ENCODE results near the gene MARCHF6.

DNA sequence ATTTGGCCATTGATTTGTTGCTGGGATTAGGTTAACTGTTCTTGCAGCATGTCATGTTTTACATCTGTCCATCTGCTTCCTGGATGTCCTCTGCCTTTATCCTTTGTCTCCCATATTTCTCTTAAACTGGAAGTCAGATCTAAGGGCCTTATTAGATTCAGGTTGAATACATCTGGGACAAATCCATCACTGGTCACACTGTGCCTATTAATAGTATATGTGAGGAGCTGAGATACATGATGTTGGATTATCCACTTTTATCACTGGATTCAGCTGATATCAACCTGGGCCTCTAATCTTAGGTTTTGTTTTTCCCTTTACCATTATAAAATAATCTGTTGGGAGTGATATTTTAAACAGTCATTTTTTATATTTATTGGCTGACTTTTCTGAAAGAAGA is 46.3 kb downstream of the MARCHF6 start:
- TF ChIP-seq MED1 (CRISPR knock-in tag; IDR thresholded peaks at IDR 0.05; ENCODE audit: borderline replicate concordance) (no peak), HNRNPUL1 (IDR thresholded peaks at IDR 0.05; ENCODE audit: low read length) (no peak), POLR2AphosphoS5 (IDR thresholded peaks at IDR 0.05; ENCODE audit: control insufficient read depth, insufficient read depth, low read depth, low read length) (no peak)
- TF ChIP-seq, protein P1, sequence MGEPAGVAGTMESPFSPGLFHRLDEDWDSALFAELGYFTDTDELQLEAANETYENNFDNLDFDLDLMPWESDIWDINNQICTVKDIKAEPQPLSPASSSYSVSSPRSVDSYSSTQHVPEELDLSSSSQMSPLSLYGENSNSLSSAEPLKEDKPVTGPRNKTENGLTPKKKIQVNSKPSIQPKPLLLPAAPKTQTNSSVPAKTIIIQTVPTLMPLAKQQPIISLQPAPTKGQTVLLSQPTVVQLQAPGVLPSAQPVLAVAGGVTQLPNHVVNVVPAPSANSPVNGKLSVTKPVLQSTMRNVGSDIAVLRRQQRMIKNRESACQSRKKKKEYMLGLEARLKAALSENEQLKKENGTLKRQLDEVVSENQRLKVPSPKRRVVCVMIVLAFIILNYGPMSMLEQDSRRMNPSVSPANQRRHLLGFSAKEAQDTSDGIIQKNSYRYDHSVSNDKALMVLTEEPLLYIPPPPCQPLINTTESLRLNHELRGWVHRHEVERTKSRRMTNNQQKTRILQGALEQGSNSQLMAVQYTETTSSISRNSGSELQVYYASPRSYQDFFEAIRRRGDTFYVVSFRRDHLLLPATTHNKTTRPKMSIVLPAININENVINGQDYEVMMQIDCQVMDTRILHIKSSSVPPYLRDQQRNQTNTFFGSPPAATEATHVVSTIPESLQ (CRISPR knock-in tag; IDR thresholded peaks at IDR 0.05) = no peak
- TF ChIP-seq, protein P2, sequence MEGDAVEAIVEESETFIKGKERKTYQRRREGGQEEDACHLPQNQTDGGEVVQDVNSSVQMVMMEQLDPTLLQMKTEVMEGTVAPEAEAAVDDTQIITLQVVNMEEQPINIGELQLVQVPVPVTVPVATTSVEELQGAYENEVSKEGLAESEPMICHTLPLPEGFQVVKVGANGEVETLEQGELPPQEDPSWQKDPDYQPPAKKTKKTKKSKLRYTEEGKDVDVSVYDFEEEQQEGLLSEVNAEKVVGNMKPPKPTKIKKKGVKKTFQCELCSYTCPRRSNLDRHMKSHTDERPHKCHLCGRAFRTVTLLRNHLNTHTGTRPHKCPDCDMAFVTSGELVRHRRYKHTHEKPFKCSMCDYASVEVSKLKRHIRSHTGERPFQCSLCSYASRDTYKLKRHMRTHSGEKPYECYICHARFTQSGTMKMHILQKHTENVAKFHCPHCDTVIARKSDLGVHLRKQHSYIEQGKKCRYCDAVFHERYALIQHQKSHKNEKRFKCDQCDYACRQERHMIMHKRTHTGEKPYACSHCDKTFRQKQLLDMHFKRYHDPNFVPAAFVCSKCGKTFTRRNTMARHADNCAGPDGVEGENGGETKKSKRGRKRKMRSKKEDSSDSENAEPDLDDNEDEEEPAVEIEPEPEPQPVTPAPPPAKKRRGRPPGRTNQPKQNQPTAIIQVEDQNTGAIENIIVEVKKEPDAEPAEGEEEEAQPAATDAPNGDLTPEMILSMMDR (IDR thresholded peaks at IDR 0.05 in 2 of 3, conservative IDR thresholded peaks at IDR 0.05 in 1 of 3; ENCODE audit: insufficient read depth in 2 of 3, low read depth in 1 of 3, low read length in 3 of 3) = no peak
